HEK293 (cell line): ENCODE results near the gene OTC.
A peak's percentile ranks its signal among the peaks of the same experiment; 100 is the strongest.

Experiments used
- CTCF ChIA-PET: fragments of 350-600 bp; formaldehyde crosslinking; extraction: SDS; loops from one replicate; lab custom pipeline; 2021; ENCODE audit warnings: antibody characterized with exemption; lab: Yijun Ruan, JAX
- POLR2A ChIA-PET: fragments of 300-600 bp; formaldehyde crosslinking; extraction: SDS; loops from one replicate; lab custom pipeline; 2020; ENCODE audit warnings: antibody characterized with exemption, inconsistent platforms; lab: Yijun Ruan, JAX
- H3K27ac ChIP-seq: fragments of 200-500 bp; sonication (Bioruptor generic); 2 replicates; pipeline ENCODE4 v1.5.1; 2014; ENCODE audit warnings: low read depth, low read length, control low read depth, inconsistent platforms; ENCODE audit errors: extremely low read depth
- H3K36me3 ChIP-seq, 2 experiments: fragments of 200-500 bp in 1 of 2; sonication (Bioruptor generic) in 1 of 2; 1 replicate in 1 of 2; 2 replicates in 1 of 2; pipeline ENCODE4 v1.5.1; 2014 to 2017; ENCODE audit warnings: inconsistent platforms in 2 of 2, low read length in 2 of 2; ENCODE audit not compliant: control insufficient read depth in 2 of 2, insufficient read depth in 1 of 2
- H3K4me1 ChIP-seq: fragments of 200-500 bp; sonication (Bioruptor generic); 2 replicates; pipeline ENCODE4 v1.5.1; 2014; ENCODE audit warnings: mild to moderate bottlenecking, low read length, inconsistent platforms; ENCODE audit not compliant: control insufficient read depth, insufficient read depth
- H3K4me3 ChIP-seq: 2 replicates; pipeline ENCODE4 v1.5.1; 2011; ENCODE audit warnings: low read depth, mild to moderate bottlenecking, control low read depth, low read length, moderate library complexity
- H3K9me3 ChIP-seq: fragments of 200-500 bp; sonication (Bioruptor generic); 2 replicates; pipeline ENCODE4 v1.5.1; 2014; ENCODE audit warnings: low read depth, low read length, inconsistent platforms; ENCODE audit not compliant: control insufficient read depth, insufficient read depth
- GLIS1 ChIP-seq: fragments of 450-650 bp; formaldehyde crosslinking; IDR thresholded peaks from 2 replicates; pipeline ENCODE4 v1.5.1; 2016; ENCODE audit warnings: missing biosample characterization, missing genetic modification characterization
- KLF7 ChIP-seq: fragments of 450-650 bp; formaldehyde crosslinking; IDR thresholded peaks from 2 replicates; pipeline ENCODE4 v1.5.1; 2016; ENCODE audit warnings: missing biosample characterization, missing genetic modification characterization, borderline replicate concordance
- OSR2 ChIP-seq: fragments of 450-650 bp; formaldehyde crosslinking; IDR thresholded peaks from 2 replicates; pipeline ENCODE4 v1.5.1; 2016; ENCODE audit warnings: missing biosample characterization, missing genetic modification characterization
- SCRT1 ChIP-seq: fragments of 450-650 bp; formaldehyde crosslinking; IDR thresholded peaks from 2 replicates; pipeline ENCODE4 v1.5.1; 2016; ENCODE audit warnings: missing biosample characterization, missing genetic modification characterization, borderline replicate concordance
- SCRT2 ChIP-seq: fragments of 450-650 bp; formaldehyde crosslinking; IDR thresholded peaks from 2 replicates; pipeline ENCODE4 v1.5.1; 2016; ENCODE audit warnings: missing biosample characterization, missing genetic modification characterization
- TSHZ1 ChIP-seq: fragments of 450-650 bp; formaldehyde crosslinking; IDR thresholded peaks from 2 replicates; pipeline ENCODE4 v1.5.1; 2016; ENCODE audit warnings: missing biosample characterization, missing genetic modification characterization, borderline replicate concordance
- ZNF114 ChIP-seq: fragments of 450-650 bp; formaldehyde crosslinking; IDR thresholded peaks from 2 replicates; pipeline ENCODE4 v1.5.0; 2017; ENCODE audit warnings: missing biosample characterization, missing genetic modification characterization
- ZNF140 ChIP-seq: fragments of 450-650 bp; formaldehyde crosslinking; IDR thresholded peaks from 2 replicates; pipeline ENCODE4 v1.5.1; 2016; ENCODE audit warnings: missing biosample characterization, missing genetic modification characterization
- ZNF248 ChIP-seq: fragments of 450-650 bp; formaldehyde crosslinking; IDR thresholded peaks from 2 replicates; pipeline ENCODE4 v1.5.1; 2017; ENCODE audit warnings: missing biosample characterization, missing genetic modification characterization
- ZNF26 ChIP-seq: fragments of 450-650 bp; formaldehyde crosslinking; IDR thresholded peaks from 2 replicates; pipeline ENCODE4 v1.5.1; 2016; ENCODE audit warnings: missing biosample characterization, missing genetic modification characterization
- ZNF292 ChIP-seq: fragments of 450-650 bp; formaldehyde crosslinking; IDR thresholded peaks from 2 replicates; pipeline ENCODE4 v1.5.1; 2016; ENCODE audit warnings: low read depth, missing biosample characterization, missing genetic modification characterization, borderline replicate concordance
- ZNF302 ChIP-seq: fragments of 450-650 bp; formaldehyde crosslinking; IDR thresholded peaks from 2 replicates; pipeline ENCODE4 v1.5.1; 2016; ENCODE audit warnings: missing biosample characterization, missing genetic modification characterization, low read depth
- ZNF629 ChIP-seq: fragments of 450-650 bp; formaldehyde crosslinking; IDR thresholded peaks from 2 replicates; pipeline ENCODE4 v1.5.1; 2017; ENCODE audit warnings: missing biosample characterization, missing genetic modification characterization
- ZNF768 ChIP-seq: fragments of 450-650 bp; formaldehyde crosslinking; IDR thresholded peaks from 2 replicates; pipeline ENCODE4 v1.5.1; 2018; ENCODE audit warnings: missing biosample characterization, mild to moderate bottlenecking, missing genetic modification characterization
- TF ChIP-seq, protein P1 (sequence below): fragments of 450-650 bp; formaldehyde crosslinking; IDR thresholded peaks from 2 replicates; pipeline ENCODE4 v1.5.1; 2016; ENCODE audit warnings: missing biosample characterization, missing genetic modification characterization
- TF ChIP-seq, protein P2 (sequence below): fragments of 450-650 bp; formaldehyde crosslinking; IDR thresholded peaks from 2 replicates; pipeline ENCODE4 v1.5.0; 2017; ENCODE audit warnings: missing biosample characterization, missing genetic modification characterization, borderline replicate concordance
- TF ChIP-seq, protein P3 (sequence below): fragments of 450-650 bp; formaldehyde crosslinking; optimal IDR thresholded peaks from 2 replicates; pipeline ENCODE3; 2016; ENCODE audit warnings: missing biosample characterization, mild to moderate bottlenecking, missing genetic modification characterization

Gene OTC

GRCh38 chrX:38318196-38318595 is 34.2 kb upstream of the OTC start (continued):
- TF ChIP-seq, protein P1, sequence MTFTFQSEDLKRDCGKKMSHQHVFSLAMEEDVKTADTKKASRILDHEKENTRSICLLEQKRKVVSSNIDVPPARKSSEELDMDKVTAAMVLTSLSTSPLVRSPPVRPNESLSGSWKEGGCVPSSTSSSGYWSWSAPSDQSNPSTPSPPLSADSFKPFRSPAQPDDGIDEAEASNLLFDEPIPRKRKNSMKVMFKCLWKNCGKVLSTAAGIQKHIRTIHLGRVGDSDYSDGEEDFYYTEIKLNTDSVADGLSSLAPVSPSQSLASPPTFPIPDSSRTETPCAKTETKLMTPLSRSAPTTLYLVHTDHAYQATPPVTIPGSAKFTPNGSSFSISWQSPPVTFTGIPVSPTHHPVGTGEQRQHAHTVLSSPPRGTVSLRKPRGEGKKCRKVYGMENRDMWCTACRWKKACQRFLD (tag by site-specific recombination) = no peak
- no peak for TF ChIP-seq GLIS1
- no peak for TF ChIP-seq OSR2 (tag by site-specific recombination)
- TF ChIP-seq, protein P2, sequence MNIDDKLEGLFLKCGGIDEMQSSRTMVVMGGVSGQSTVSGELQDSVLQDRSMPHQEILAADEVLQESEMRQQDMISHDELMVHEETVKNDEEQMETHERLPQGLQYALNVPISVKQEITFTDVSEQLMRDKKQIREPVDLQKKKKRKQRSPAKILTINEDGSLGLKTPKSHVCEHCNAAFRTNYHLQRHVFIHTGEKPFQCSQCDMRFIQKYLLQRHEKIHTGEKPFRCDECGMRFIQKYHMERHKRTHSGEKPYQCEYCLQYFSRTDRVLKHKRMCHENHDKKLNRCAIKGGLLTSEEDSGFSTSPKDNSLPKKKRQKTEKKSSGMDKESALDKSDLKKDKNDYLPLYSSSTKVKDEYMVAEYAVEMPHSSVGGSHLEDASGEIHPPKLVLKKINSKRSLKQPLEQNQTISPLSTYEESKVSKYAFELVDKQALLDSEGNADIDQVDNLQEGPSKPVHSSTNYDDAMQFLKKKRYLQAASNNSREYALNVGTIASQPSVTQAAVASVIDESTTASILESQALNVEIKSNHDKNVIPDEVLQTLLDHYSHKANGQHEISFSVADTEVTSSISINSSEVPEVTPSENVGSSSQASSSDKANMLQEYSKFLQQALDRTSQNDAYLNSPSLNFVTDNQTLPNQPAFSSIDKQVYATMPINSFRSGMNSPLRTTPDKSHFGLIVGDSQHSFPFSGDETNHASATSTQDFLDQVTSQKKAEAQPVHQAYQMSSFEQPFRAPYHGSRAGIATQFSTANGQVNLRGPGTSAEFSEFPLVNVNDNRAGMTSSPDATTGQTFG = no peak
- TF ChIP-seq TSHZ1 (tag by site-specific recombination) = no peak

- Histone ChIP-seq H3K36me3 (peaks cover 0 to 11% of the 10 kb centered on the region in 2 experiments; a peak in 1 of 3 replicates), H3K4me1 (no peaks in the 10 kb centered on the region; the same call in 1 of the 2 replicates), H3K27ac (no peak overlapping the region), H3K9me3 (no peaks in the 10 kb centered on the region), H3K4me3 (no peak overlapping the region)
- ChIA-PET CTCF (interaction anchor here (0.8 to 1.5 kb wide), 2 partner anchors 9 to 58 kb away, joined by 3 to 9 read pairs; partner anchors contain the start of gene RPGR), POLR2A (no interaction called here)
- TF ChIP-seq, protein P3, sequence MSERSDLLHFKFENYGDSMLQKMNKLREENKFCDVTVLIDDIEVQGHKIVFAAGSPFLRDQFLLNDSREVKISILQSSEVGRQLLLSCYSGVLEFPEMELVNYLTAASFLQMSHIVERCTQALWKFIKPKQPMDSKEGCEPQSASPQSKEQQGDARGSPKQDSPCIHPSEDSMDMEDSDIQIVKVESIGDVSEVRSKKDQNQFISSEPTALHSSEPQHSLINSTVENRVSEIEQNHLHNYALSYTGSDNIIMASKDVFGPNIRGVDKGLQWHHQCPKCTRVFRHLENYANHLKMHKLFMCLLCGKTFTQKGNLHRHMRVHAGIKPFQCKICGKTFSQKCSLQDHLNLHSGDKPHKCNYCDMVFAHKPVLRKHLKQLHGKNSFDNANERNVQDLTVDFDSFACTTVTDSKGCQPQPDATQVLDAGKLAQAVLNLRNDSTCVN (tag by site-specific recombination) = no peak
- TF ChIP-seq KLF7 (no peak), ZNF768 (tag by site-specific recombination) (no peak), ZNF26 (tag by site-specific recombination) (no peak), ZNF302 (no peak), ZNF629 (tag by site-specific recombination) (no peak), ZNF114 (tag by site-specific recombination) (no peak), ZNF248 (tag by site-specific recombination) (no peak)
Measured at GRCh38 chrX:38318606-38319005, 33.8 kb upstream of the OTC start.

DNA sequence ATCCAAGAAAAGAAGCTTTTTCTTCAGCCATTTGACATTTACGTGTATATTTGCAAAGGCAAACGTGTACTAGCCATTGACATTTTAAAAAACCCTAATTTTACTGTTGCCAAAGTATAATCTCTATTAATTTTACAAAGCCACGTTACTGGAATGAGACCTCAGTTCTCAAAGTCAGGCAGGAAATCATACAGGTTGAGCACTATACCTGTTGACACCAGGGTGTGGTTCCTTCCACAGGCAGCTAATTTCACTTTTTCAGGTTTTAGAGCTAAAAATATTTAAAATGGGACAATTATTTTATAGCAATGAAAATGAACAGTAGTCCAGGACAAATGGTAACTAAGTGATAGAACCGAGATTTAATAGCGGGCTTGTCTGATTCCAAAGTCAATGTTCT is 31.6 kb upstream of the OTC start:
- ChIA-PET POLR2A (no interaction called here), CTCF (interaction anchor here (0.6 to 1.5 kb wide), 6 partner anchors 11 to 576 kb away, joined by 3 to 4 read pairs (median 3); no protein-coding TSS in a partner anchor)
- no peak overlapping the region for H3K27ac ChIP-seq
- no peaks in the 10 kb centered on the region; the same call in 1 of the 2 replicates for H3K4me1 ChIP-seq
- H3K36me3 ChIP-seq = peaks cover 0 to 8% of the 10 kb centered on the region in 2 experiments; a peak in 1 of 3 replicates
- H3K9me3 ChIP-seq = no peaks in the 10 kb centered on the region
- no peak overlapping the region for H3K4me3 ChIP-seq
- no peak for TF ChIP-seq ZNF292 (tag by site-specific recombination)
- peak; percentile 84 for TF ChIP-seq SCRT2 (tag by site-specific recombination)
- TF ChIP-seq ZNF140 (tag by site-specific recombination) = no peak
- peak; percentile 84 for TF ChIP-seq SCRT1 (tag by site-specific recombination)
